ENCODE measurements around the gene CBARP. TPM values are rescaled to one million over a fixed set of nuclear protein-coding genes. Genes with fewer than 3 reads are reported as not detected.

The CBARP gene
- total and polyA plus RNA-seq, 2 of the 13 experiments (the other 11 are each of a cell fraction or from before 2014, with no cell fraction given): 1.2 to 1.4 TPM

GRCh38 chr19:1284293-1284978 is 46.6 kb upstream of the CBARP start (continued):
- TF ChIP-seq HOMEZ (CRISPR knock-in tag; IDR thresholded peaks at IDR 0.05; ENCODE audit: low read depth) (no peak), HNRNPLL (IDR thresholded peaks at IDR 0.05; ENCODE audit: low read depth, low read length, poor library complexity, severe bottlenecking) (no peak), EP300 (IDR thresholded peaks at IDR 0.05; ENCODE audit: low read depth in 2 of 2, low read length in 2 of 2) (no peak), EP300 (CRISPR knock-in tag; IDR thresholded peaks at IDR 0.05; ENCODE audit: borderline replicate concordance) (no peak), PBX2 (CRISPR knock-in tag; IDR thresholded peaks at IDR 0.05) (no peak), ZKSCAN1 (IDR thresholded peaks at IDR 0.05; ENCODE audit: low read length) (no peak), MIER3 (CRISPR knock-in tag; IDR thresholded peaks at IDR 0.05; ENCODE audit: borderline replicate concordance) (peak; percentile 46; the same call in 1 of the 2 replicates), SOX5 (CRISPR knock-in tag; IDR thresholded peaks at IDR 0.05; ENCODE audit: borderline replicate concordance) (no peak), CHCHD3 (CRISPR knock-in tag; IDR thresholded peaks at IDR 0.05) (0 out of 2 replicates have a peak, but pooled peaks have one; percentile 76), ZNF816 (CRISPR knock-in tag; IDR thresholded peaks at IDR 0.05; ENCODE audit: borderline replicate concordance) (0 out of 2 replicates have a peak, but pooled peaks have one; percentile 42), BORCS8-MEF2B (CRISPR knock-in tag; IDR thresholded peaks at IDR 0.05) (no peak), KLF12 (CRISPR knock-in tag; IDR thresholded peaks at IDR 0.05; ENCODE audit: borderline replicate concordance) (0 out of 2 replicates have a peak, but pooled peaks have one; percentile 66), ZNF44 (CRISPR knock-in tag; IDR thresholded peaks at IDR 0.05) (no peak), ZBTB14 (CRISPR knock-in tag; IDR thresholded peaks at IDR 0.05) (no peak), ZNF597 (CRISPR knock-in tag; IDR thresholded peaks at IDR 0.05) (no peak), RFX5 (IDR thresholded peaks at IDR 0.05; ENCODE audit: low read depth, low read length) (no peak), ZNF510 (CRISPR knock-in tag; IDR thresholded peaks at IDR 0.05; ENCODE audit: low read depth) (no peak), ZNF800 (CRISPR knock-in tag; IDR thresholded peaks at IDR 0.05) (no peak), HMGA1 (CRISPR knock-in tag; conservative IDR thresholded peaks at IDR 0.05) (no peak)
- TF ChIP-seq, protein P1, sequence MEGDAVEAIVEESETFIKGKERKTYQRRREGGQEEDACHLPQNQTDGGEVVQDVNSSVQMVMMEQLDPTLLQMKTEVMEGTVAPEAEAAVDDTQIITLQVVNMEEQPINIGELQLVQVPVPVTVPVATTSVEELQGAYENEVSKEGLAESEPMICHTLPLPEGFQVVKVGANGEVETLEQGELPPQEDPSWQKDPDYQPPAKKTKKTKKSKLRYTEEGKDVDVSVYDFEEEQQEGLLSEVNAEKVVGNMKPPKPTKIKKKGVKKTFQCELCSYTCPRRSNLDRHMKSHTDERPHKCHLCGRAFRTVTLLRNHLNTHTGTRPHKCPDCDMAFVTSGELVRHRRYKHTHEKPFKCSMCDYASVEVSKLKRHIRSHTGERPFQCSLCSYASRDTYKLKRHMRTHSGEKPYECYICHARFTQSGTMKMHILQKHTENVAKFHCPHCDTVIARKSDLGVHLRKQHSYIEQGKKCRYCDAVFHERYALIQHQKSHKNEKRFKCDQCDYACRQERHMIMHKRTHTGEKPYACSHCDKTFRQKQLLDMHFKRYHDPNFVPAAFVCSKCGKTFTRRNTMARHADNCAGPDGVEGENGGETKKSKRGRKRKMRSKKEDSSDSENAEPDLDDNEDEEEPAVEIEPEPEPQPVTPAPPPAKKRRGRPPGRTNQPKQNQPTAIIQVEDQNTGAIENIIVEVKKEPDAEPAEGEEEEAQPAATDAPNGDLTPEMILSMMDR (CRISPR knock-in tag; IDR thresholded peaks at IDR 0.05): no peak; the same call in 1 of the 2 replicates
